ENCODE data around the gene RASSF5.

The RASSF5 gene

DNA sequence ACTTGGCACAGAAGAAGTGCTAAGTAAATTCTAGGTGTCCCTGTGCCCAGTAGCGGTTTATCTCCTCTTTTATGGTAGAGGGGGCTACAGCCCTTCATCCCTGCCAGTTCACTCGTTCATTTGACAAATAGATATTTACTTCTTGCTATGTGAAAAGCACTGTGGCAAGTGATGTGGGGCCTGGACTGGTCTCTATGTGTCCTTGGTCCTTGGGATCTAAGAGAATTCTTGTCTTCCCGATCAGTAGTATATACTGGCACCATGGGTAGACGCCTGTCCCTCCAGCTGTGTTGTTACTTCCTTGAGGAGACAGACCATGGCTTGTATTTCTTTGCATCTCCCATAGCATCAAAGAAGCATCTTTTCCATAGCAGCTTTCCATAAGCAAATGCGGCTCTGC is 75.2 kb downstream of the RASSF5 start:
- H3K9me3 ChIP-seq (ENCODE audit: insufficient read depth, low read length, severe bottlenecking) = no peaks in the 10 kb centered on the region
- peaks cover 82% of the 10 kb centered on the region for H3K36me3 ChIP-seq (ENCODE audit: insufficient read depth, low read length)
- H3K79me2 ChIP-seq (ENCODE audit: insufficient read depth, low read length) = peaks cover 55% of the 10 kb centered on the region

DNA sequence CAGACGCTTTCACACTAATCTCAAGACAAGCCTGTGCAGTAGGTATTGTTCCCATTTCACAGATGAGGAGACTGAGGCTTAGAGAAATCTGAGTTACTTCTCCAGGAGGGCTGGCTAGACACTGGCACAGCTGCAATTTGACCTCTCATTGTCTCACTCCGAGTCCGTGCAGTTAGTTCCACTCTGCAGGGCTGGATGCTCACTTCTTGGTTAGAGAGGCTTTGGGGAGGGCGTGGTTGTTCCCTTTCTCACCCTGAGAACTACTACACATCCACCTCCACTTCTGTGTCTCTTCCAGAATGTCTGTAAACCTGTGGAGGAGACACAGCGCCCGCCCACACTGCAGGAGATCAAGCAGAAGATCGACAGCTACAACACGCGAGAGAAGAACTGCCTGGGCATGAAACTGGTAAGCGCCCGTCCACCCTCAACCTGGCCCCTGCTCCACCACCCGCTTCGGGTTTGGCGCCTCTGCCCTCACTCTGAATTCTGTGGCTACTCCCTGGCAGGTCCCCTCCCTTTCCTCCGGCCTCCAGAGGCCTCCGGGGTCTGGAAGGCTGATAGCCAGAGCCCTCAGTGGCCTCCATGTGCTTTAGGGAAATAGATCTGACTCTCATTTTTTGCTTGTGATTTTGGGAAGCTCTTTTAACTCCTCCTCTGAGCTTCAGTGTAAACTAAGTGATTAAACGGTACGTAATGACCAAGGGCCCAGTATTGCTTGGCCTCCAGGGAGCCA is 75.8 kb downstream of the RASSF5 start:
- DNase-seq (no peak), ATAC-seq (ENCODE audit: insufficient read depth, low read depth) (no peak)
- Histone ChIP-seq H3K4me3 (ENCODE audit: low read depth in 1 of 2, low read length in 2 of 2) (no peak overlapping the region), H3K9me3 (ENCODE audit: insufficient read depth, low read length, severe bottlenecking) (no peaks in the 10 kb centered on the region), H2AFZ (ENCODE audit: low read depth, low read length) (no peak overlapping the region), H3K27me3 (ENCODE audit: insufficient read depth, low read length, poor library complexity) (no peaks in the 10 kb centered on the region), H3K9ac (ENCODE audit: low read depth, low read length) (no peak overlapping the region), H3K27ac (ENCODE audit: low read length) (peak overlapping the region; percentile 45), H3K36me3 (ENCODE audit: insufficient read depth, low read length) (peaks cover 88% of the 10 kb centered on the region), H3K4me2 (ENCODE audit: insufficient read depth, low read length) (no peak overlapping the region), H3K4me1 (ENCODE audit: insufficient read depth, low read length) (no peaks in the 10 kb centered on the region), H4K20me1 (ENCODE audit: insufficient read depth, low read length) (peaks cover 54% of the 10 kb centered on the region), H3K79me2 (ENCODE audit: insufficient read depth, low read length) (peaks cover 49% of the 10 kb centered on the region)
- no peak for TF ChIP-seq EZH2 (IDR thresholded peaks at IDR 0.05; ENCODE audit: borderline replicate concordance, low read depth, low read length, severe bottlenecking)

More for the DNA sequence above, 75.2 kb downstream of the RASSF5 start:
- TF ChIP-seq EZH2 (IDR thresholded peaks at IDR 0.05; ENCODE audit: borderline replicate concordance, low read depth, low read length, severe bottlenecking) = no peak
- TF ChIP-seq, protein P1, sequence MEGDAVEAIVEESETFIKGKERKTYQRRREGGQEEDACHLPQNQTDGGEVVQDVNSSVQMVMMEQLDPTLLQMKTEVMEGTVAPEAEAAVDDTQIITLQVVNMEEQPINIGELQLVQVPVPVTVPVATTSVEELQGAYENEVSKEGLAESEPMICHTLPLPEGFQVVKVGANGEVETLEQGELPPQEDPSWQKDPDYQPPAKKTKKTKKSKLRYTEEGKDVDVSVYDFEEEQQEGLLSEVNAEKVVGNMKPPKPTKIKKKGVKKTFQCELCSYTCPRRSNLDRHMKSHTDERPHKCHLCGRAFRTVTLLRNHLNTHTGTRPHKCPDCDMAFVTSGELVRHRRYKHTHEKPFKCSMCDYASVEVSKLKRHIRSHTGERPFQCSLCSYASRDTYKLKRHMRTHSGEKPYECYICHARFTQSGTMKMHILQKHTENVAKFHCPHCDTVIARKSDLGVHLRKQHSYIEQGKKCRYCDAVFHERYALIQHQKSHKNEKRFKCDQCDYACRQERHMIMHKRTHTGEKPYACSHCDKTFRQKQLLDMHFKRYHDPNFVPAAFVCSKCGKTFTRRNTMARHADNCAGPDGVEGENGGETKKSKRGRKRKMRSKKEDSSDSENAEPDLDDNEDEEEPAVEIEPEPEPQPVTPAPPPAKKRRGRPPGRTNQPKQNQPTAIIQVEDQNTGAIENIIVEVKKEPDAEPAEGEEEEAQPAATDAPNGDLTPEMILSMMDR (IDR thresholded peaks at IDR 0.05; ENCODE audit: borderline replicate concordance, extremely low read depth, low read length, poor library complexity, severe bottlenecking) = no peak
- no peak overlapping the region for H3K4me3 ChIP-seq (ENCODE audit: low read depth in 1 of 2, low read length in 2 of 2)
- no peaks in the 10 kb centered on the region for H3K27me3 ChIP-seq (ENCODE audit: insufficient read depth, low read length, poor library complexity)
- no peak overlapping the region for H2AFZ ChIP-seq (ENCODE audit: low read depth, low read length)
- H3K4me1 ChIP-seq (ENCODE audit: insufficient read depth, low read length) = no peaks in the 10 kb centered on the region
- no peak overlapping the region for H3K27ac ChIP-seq (ENCODE audit: low read length)
- ATAC-seq (ENCODE audit: insufficient read depth, low read depth) (no peak), DNase-seq (no peak)
- peaks cover 55% of the 10 kb centered on the region for H4K20me1 ChIP-seq (ENCODE audit: insufficient read depth, low read length)
- H3K4me2 ChIP-seq (ENCODE audit: insufficient read depth, low read length) = no peak overlapping the region
- H3K9ac ChIP-seq (ENCODE audit: low read depth, low read length) = no peak overlapping the region

DNA sequence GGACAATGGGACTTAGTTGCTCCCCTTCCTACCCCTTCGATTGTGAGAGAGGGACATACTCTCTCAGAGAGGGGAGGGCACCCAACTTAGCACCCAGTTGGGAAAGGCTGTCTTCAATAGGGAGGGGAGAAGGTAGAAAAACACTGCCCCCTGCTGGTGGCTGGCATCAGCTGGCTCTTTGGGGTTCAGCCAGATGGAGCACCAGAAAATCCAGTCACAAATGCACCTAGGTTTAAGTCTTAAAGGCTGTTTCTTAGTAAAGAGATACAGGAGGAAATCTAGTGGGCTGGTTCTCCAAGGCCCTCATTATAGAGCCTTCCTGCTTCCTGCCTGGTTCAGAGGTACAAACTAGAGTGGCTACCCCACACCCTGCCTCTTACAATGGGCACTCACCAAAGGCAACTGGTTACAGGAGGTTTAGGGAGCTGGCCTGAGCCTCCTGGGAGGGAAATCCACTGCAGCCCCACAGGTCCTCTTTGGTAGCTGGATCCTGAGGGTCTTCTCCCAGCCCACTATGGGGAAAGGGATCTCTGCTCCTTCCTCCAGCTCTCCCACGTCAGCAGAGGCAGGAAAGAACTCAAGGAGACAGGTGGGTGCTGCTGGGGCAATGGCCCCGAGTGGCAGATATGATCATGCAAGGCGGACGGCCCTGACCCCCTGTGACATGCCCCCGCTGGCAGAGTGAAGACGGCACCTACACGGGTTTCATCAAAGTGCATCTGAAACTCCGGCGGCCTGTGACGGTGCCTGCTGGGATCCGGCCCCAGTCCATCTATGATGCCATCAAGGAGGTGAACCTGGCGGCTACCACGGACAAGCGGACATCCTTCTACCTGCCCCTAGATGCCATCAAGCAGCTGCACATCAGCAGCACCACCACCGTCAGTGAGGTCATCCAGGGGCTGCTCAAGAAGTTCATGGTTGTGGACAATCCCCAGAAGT is 76.6 kb downstream of the RASSF5 start:
- ATAC-seq (ENCODE audit: insufficient read depth, low read depth) (peak; percentile 83), DNase-seq (peak; percentile 76)
- H3K36me3 ChIP-seq (ENCODE audit: insufficient read depth, low read length) = peaks cover 93% of the 10 kb centered on the region
- no peak for TF ChIP-seq EZH2 (IDR thresholded peaks at IDR 0.05; ENCODE audit: borderline replicate concordance, low read depth, low read length, severe bottlenecking)
- TF ChIP-seq, protein P1 (IDR thresholded peaks at IDR 0.05; ENCODE audit: borderline replicate concordance, extremely low read depth, low read length, poor library complexity, severe bottlenecking) = peak; percentile 97
- H3K27me3 ChIP-seq (ENCODE audit: insufficient read depth, low read length, poor library complexity) = no peaks in the 10 kb centered on the region
- peaks cover 41% of the 10 kb centered on the region for H3K79me2 ChIP-seq (ENCODE audit: insufficient read depth, low read length)
- no peaks in the 10 kb centered on the region for H3K9me3 ChIP-seq (ENCODE audit: insufficient read depth, low read length, severe bottlenecking)
- peak overlapping the region; percentile 45 for H3K27ac ChIP-seq (ENCODE audit: low read length)
- no peak overlapping the region for H2AFZ ChIP-seq (ENCODE audit: low read depth, low read length)
- H3K4me3 ChIP-seq (ENCODE audit: low read depth in 1 of 2, low read length in 2 of 2) = no peak overlapping the region
- no peak overlapping the region for H3K9ac ChIP-seq (ENCODE audit: low read depth, low read length)
- H3K4me1 ChIP-seq (ENCODE audit: insufficient read depth, low read length) = no peaks in the 10 kb centered on the region
- H3K4me2 ChIP-seq (ENCODE audit: insufficient read depth, low read length) = no peak overlapping the region
- H4K20me1 ChIP-seq (ENCODE audit: insufficient read depth, low read length) = peaks cover 51% of the 10 kb centered on the region

DNA sequence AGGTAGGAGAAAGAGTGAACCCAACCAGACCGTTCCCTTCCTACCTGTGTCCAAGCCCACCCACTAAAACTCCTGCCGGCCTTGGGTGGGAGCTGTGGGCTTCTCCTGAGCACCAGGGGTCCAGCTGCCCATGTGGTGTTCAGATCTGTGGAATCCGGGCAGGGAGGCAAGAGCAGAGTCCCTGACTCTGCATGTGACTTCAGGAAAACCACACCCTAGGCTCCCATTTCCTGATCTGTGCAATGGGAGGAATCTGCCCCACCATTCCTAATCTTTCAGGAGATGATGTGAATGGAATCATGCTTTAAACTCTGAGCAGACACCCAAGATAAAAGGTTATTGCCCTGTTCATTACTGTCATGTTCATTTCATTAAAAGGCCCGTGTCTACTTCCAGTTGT is 77.4 kb downstream of the RASSF5 start:
- peaks cover 46% of the 10 kb centered on the region for H4K20me1 ChIP-seq (ENCODE audit: insufficient read depth, low read length)
- H2AFZ ChIP-seq (ENCODE audit: low read depth, low read length) = no peak overlapping the region
- H3K9ac ChIP-seq (ENCODE audit: low read depth, low read length) = no peak overlapping the region
- H3K4me1 ChIP-seq (ENCODE audit: insufficient read depth, low read length) = no peaks in the 10 kb centered on the region
- no peak for TF ChIP-seq EZH2 (IDR thresholded peaks at IDR 0.05; ENCODE audit: borderline replicate concordance, low read depth, low read length, severe bottlenecking)
- TF ChIP-seq, protein P1 (IDR thresholded peaks at IDR 0.05; ENCODE audit: borderline replicate concordance, extremely low read depth, low read length, poor library complexity, severe bottlenecking) = no peak
- H3K4me3 ChIP-seq (ENCODE audit: low read depth in 1 of 2, low read length in 2 of 2) = no peak overlapping the region
- H3K4me2 ChIP-seq (ENCODE audit: insufficient read depth, low read length) = no peak overlapping the region
- DNase-seq (no peak), ATAC-seq (ENCODE audit: insufficient read depth, low read depth) (no peak)
- H3K79me2 ChIP-seq (ENCODE audit: insufficient read depth, low read length) = peaks cover 34% of the 10 kb centered on the region
- H3K9me3 ChIP-seq (ENCODE audit: insufficient read depth, low read length, severe bottlenecking) = no peaks in the 10 kb centered on the region
- H3K36me3 ChIP-seq (ENCODE audit: insufficient read depth, low read length) = peaks cover 92% of the 10 kb centered on the region
- H3K27ac ChIP-seq (ENCODE audit: low read length) = no peak overlapping the region
- H3K27me3 ChIP-seq (ENCODE audit: insufficient read depth, low read length, poor library complexity) = no peaks in the 10 kb centered on the region

Data from DND-41 (cell line).